Measurements from ENCODE around the gene ARRDC1. TPM values are rescaled to one million over a fixed set of nuclear protein-coding genes. Genes with fewer than 3 reads are reported as not detected.

ARRDC1 gene
- total and polyA plus RNA-seq, 9 of the 15 experiments (the other 6 are each of a cell fraction or from before 2014, with no cell fraction given), result 0.21 to 45.3 (median 18.6) TPM

DNA sequence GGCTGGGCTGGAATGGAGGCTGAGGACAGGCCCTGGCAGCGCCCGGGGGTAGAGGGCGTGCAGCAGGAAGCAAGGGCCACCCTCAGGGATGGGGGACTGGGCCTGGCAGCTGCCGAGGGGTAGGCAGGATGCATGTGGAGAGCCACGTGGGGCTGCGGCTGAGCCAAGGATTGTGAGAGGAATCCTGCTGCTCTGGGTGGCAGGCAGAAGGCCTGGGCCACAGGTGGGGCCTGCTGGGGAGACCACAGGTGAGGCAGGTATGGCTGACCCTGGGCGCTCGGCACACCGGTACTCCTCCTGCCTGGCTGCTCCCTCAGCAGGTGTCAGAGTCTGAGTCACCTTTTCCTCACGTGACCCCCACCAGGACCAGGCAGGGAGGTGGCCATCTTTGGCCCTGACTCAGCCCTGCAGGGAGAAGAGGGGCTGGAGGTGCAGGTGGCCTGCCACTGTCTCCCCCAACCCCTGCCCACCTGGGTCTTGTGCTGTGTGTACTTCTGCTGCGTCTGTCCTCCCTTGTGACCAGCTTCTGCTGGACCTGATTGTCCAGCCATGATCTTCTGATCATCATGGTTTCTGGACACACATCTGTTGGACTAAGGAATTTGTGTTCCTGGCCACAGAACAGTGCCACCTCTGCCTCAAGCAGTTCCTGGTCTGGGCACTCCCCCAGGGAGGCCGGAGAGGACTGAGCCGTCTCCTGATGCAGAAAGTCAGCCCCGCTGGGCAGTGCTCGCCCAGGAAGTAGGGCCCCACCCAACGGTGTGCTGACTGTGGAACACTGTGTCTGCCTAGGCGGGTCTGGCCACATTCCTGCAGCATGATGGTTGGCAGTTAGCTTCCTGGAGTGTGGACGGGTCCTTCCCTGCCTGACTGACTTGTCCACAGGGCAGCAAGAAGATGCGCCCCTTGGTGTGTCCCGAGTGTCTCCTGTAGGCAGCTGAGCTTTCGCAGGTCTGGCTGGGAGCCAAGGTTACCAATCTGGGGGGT, 6.4 kb downstream of the ARRDC1 start (continued):
- TF ChIP-seq, protein P1, sequence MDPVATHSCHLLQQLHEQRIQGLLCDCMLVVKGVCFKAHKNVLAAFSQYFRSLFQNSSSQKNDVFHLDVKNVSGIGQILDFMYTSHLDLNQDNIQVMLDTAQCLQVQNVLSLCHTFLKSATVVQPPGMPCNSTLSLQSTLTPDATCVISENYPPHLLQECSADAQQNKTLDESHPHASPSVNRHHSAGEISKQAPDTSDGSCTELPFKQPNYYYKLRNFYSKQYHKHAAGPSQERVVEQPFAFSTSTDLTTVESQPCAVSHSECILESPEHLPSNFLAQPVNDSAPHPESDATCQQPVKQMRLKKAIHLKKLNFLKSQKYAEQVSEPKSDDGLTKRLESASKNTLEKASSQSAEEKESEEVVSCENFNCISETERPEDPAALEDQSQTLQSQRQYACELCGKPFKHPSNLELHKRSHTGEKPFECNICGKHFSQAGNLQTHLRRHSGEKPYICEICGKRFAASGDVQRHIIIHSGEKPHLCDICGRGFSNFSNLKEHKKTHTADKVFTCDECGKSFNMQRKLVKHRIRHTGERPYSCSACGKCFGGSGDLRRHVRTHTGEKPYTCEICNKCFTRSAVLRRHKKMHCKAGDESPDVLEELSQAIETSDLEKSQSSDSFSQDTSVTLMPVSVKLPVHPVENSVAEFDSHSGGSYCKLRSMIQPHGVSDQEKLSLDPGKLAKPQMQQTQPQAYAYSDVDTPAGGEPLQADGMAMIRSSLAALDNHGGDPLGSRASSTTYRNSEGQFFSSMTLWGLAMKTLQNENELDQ (CRISPR knock-in tag; IDR thresholded peaks at IDR 0.05; ENCODE audit: borderline replicate concordance), result no peak
- TF ChIP-seq ZNF311 (CRISPR knock-in tag; IDR thresholded peaks at IDR 0.05), result no peak
- no peak for TF ChIP-seq FOXA1 (IDR thresholded peaks at IDR 0.05; ENCODE audit: borderline replicate concordance)
- no peak for TF ChIP-seq NEUROD1 (IDR thresholded peaks at IDR 0.05; ENCODE audit: borderline replicate concordance, low read depth, low read length, partially characterized antibody)
- TF ChIP-seq, protein P2, sequence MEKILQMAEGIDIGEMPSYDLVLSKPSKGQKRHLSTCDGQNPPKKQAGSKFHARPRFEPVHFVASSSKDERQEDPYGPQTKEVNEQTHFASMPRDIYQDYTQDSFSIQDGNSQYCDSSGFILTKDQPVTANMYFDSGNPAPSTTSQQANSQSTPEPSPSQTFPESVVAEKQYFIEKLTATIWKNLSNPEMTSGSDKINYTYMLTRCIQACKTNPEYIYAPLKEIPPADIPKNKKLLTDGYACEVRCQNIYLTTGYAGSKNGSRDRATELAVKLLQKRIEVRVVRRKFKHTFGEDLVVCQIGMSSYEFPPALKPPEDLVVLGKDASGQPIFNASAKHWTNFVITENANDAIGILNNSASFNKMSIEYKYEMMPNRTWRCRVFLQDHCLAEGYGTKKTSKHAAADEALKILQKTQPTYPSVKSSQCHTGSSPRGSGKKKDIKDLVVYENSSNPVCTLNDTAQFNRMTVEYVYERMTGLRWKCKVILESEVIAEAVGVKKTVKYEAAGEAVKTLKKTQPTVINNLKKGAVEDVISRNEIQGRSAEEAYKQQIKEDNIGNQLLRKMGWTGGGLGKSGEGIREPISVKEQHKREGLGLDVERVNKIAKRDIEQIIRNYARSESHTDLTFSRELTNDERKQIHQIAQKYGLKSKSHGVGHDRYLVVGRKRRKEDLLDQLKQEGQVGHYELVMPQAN (IDR thresholded peaks at IDR 0.05; ENCODE audit: borderline replicate concordance), result no peak
- no peak for TF ChIP-seq ZNF436 (CRISPR knock-in tag; IDR thresholded peaks at IDR 0.05)
- TF ChIP-seq, protein P3, sequence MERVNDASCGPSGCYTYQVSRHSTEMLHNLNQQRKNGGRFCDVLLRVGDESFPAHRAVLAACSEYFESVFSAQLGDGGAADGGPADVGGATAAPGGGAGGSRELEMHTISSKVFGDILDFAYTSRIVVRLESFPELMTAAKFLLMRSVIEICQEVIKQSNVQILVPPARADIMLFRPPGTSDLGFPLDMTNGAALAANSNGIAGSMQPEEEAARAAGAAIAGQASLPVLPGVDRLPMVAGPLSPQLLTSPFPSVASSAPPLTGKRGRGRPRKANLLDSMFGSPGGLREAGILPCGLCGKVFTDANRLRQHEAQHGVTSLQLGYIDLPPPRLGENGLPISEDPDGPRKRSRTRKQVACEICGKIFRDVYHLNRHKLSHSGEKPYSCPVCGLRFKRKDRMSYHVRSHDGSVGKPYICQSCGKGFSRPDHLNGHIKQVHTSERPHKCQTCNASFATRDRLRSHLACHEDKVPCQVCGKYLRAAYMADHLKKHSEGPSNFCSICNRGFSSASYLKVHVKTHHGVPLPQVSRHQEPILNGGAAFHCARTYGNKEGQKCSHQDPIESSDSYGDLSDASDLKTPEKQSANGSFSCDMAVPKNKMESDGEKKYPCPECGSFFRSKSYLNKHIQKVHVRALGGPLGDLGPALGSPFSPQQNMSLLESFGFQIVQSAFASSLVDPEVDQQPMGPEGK (CRISPR knock-in tag; IDR thresholded peaks at IDR 0.05; ENCODE audit: borderline replicate concordance), result no peak
- no peak for TF ChIP-seq PRMT5 (CRISPR knock-in tag; IDR thresholded peaks at IDR 0.05)
- peak; percentile 76 for TF ChIP-seq POLR2G (IDR thresholded peaks at IDR 0.05; ENCODE audit: low read depth, low read length)
- TF ChIP-seq RAD51 (IDR thresholded peaks at IDR 0.05; ENCODE audit: borderline replicate concordance, low read depth), result peak; percentile 71
- TF ChIP-seq HNRNPLL (IDR thresholded peaks at IDR 0.05; ENCODE audit: low read depth, low read length, poor library complexity, severe bottlenecking), result no peak
- no peak for TF ChIP-seq ZNF263 (CRISPR knock-in tag; IDR thresholded peaks at IDR 0.05; ENCODE audit: borderline replicate concordance)
- TF ChIP-seq, protein P4, sequence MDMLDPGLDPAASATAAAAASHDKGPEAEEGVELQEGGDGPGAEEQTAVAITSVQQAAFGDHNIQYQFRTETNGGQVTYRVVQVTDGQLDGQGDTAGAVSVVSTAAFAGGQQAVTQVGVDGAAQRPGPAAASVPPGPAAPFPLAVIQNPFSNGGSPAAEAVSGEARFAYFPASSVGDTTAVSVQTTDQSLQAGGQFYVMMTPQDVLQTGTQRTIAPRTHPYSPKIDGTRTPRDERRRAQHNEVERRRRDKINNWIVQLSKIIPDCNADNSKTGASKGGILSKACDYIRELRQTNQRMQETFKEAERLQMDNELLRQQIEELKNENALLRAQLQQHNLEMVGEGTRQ (CRISPR knock-in tag; IDR thresholded peaks at IDR 0.05), result peak; percentile 85
- TF ChIP-seq RFX1 (IDR thresholded peaks at IDR 0.05), result no peak
- TF ChIP-seq TEAD4 (IDR thresholded peaks at IDR 0.05; ENCODE audit: low read length), result no peak
- no peak for TF ChIP-seq TEAD4 (CRISPR knock-in tag; IDR thresholded peaks at IDR 0.05; ENCODE audit: borderline replicate concordance)
- TF ChIP-seq POLR3G (IDR thresholded peaks at IDR 0.05; ENCODE audit: extremely low read depth, insufficient read length, insufficient replicate concordance), result no peak
- TF ChIP-seq ZNF324 (CRISPR knock-in tag; IDR thresholded peaks at IDR 0.05), result no peak
- TF ChIP-seq MIER1 (IDR thresholded peaks at IDR 0.05; ENCODE audit: low read depth), result no peak
- TF ChIP-seq MXI1 (IDR thresholded peaks at IDR 0.05; ENCODE audit: low read depth, low read length), result no peak

Data from K562 (cell line).